Left ventricle myocardium inferior (tissue), 1 donor: ENCODE data around the gene CDH22. TPM values are rescaled to one million over a fixed set of nuclear protein-coding genes. Genes with fewer than 3 reads are reported as not detected.

Experiments used
- DNase-seq: peaks from one replicate; pipeline ENCODE4 v3.0.0-alpha.2; 2020
- H3K27ac ChIP-seq: fragments of 200-600 bp; replicated peaks from 2 replicates; pipeline ENCODE4 v1.8.0; 2021
- H3K27me3 ChIP-seq: fragments of 200-600 bp; 2 replicates; pipeline ENCODE4 v1.8.0; 2021; ENCODE audit warnings: low read depth
- H3K36me3 ChIP-seq: fragments of 200-600 bp; 2 replicates; pipeline ENCODE4 v1.8.0; 2021
- H3K4me1 ChIP-seq: fragments of 200-600 bp; 2 replicates; pipeline ENCODE4 v1.8.0; 2021
- H3K4me3 ChIP-seq: fragments of 200-600 bp; 2 replicates; pipeline ENCODE4 v1.8.0; 2021; ENCODE audit warnings: mild to moderate bottlenecking, moderate library complexity
- H3K9me3 ChIP-seq: fragments of 200-600 bp; replicated peaks from 2 replicates; pipeline ENCODE4 v1.8.0; 2021
- CTCF ChIP-seq: fragments of 200-600 bp; IDR thresholded peaks from 2 replicates; pipeline ENCODE4 v1.8.0; 2021; ENCODE audit warnings: antibody characterized with exemption, mild to moderate bottlenecking, borderline replicate concordance
- intact Hi-C: fragments of 100-400 bp; cut with micrococcal nuclease; formaldehyde crosslinking; loops from one replicate; pipeline ENCODE4 v1.11.0; 2022
- total RNA-seq: library from RNA; stranded (reverse); fragmentation: NEBNext Ultra II Directional; extraction: Animal tissue kit (Norgen Biotek cat#: 25700); gene quantifications from one replicate; pipeline ENCODE4 v1.2.1, GENCODE V29; 2021
- donor health status: DM: no; HTN: yes; CAD: no; lungs with severe emphysema.

CDH22 gene
- total RNA-seq, 1 donor from 2014 or later = 2.3 TPM

GRCh38 chr20:46283426-46284039 lies 24.8 kb downstream of the CDH22 start:
- intact Hi-C loops = no loop called here
- H3K36me3 ChIP-seq = no peaks in the 10 kb centered on the region
- no peak overlapping the region for H3K4me3 ChIP-seq
- no peak for TF ChIP-seq CTCF
- no peaks in the 10 kb centered on the region for H3K9me3 ChIP-seq
- H3K4me1 ChIP-seq = no peaks in the 10 kb centered on the region
- no peak overlapping the region for H3K27ac ChIP-seq
- DNase-seq = no peak
- H3K27me3 ChIP-seq = peaks cover 98% of the 10 kb centered on the region

- H3K27me3 ChIP-seq = peaks cover 100% of the 10 kb centered on the region
- H3K4me3 ChIP-seq = no peak overlapping the region
- H3K27ac ChIP-seq = no peak overlapping the region
- TF ChIP-seq CTCF = no peak
- no peaks in the 10 kb centered on the region for H3K9me3 ChIP-seq
- intact Hi-C loops = no loop called here
- DNase-seq = no peak
- H3K36me3 ChIP-seq = no peaks in the 10 kb centered on the region
- H3K4me1 ChIP-seq = no peaks in the 10 kb centered on the region
Observed at GRCh38 chr20:46282669-46283068, 25.6 kb downstream of the CDH22 start.

- H3K36me3 ChIP-seq = no peaks in the 10 kb centered on the region
- no peaks in the 10 kb centered on the region for H3K4me1 ChIP-seq
- no peak overlapping the region for H3K4me3 ChIP-seq
- peaks cover 100% of the 10 kb centered on the region for H3K27me3 ChIP-seq
- intact Hi-C loops = no loop called here
- DNase-seq = no peak
- no peaks in the 10 kb centered on the region for H3K9me3 ChIP-seq
- no peak for TF ChIP-seq CTCF
- no peak overlapping the region for H3K27ac ChIP-seq
Observed at GRCh38 chr20:46279103-46279502, 29.2 kb downstream of the CDH22 start.

GRCh38 chr20:46277602-46278001 lies 30.7 kb downstream of the CDH22 start:
- intact Hi-C loops = no loop called here
- Histone ChIP-seq H3K27ac (no peak overlapping the region), H3K4me1 (no peaks in the 10 kb centered on the region), H3K4me3 (no peak overlapping the region), H3K36me3 (no peaks in the 10 kb centered on the region), H3K9me3 (peaks cover 10% of the 10 kb centered on the region), H3K27me3 (peaks cover 97% of the 10 kb centered on the region)
- DNase-seq = no peak
- no peak for TF ChIP-seq CTCF

- Histone ChIP-seq H3K36me3 (no peaks in the 10 kb centered on the region), H3K27ac (no peak overlapping the region), H3K27me3 (peaks cover 90% of the 10 kb centered on the region), H3K9me3 (peaks cover 14% of the 10 kb centered on the region), H3K4me1 (no peaks in the 10 kb centered on the region), H3K4me3 (no peak overlapping the region)
- DNase-seq = no peak
- no peak for TF ChIP-seq CTCF
- intact Hi-C loops = no loop called here
Observed at GRCh38 chr20:46276531-46276930, 31.8 kb downstream of the CDH22 start.
